DOHH2 (cell line): Measurements from ENCODE around the gene TMEM151A.
A peak's percentile ranks its signal among the peaks of the same experiment; 100 is the strongest.

ENCODE experiments used
- H3F3A ChIP-seq: fragments of 200-600 bp; sonication (generic), shearing (Covaris generic); 2 replicates; pipeline ENCODE4 v1.6.0; 2016; ENCODE audit warnings: antibody characterized with exemption, mild to moderate bottlenecking; ENCODE audit not compliant: control insufficient read depth, insufficient read depth
- H3K27ac ChIP-seq: fragments of 200-600 bp; sonication (generic); 2 replicates; pipeline ENCODE4 v1.5.1; 2014; ENCODE audit warnings: low read depth, mild to moderate bottlenecking, low read length, moderate library complexity
- H3K27me3 ChIP-seq: fragments of 200-600 bp; sonication (generic); 2 replicates; pipeline ENCODE4 v1.6.1; 2014; ENCODE audit warnings: mild to moderate bottlenecking, low read length, mixed read lengths; ENCODE audit not compliant: control insufficient read depth
- H3K36me3 ChIP-seq: fragments of 200-600 bp; sonication (generic); 2 replicates; pipeline ENCODE4 v1.6.1; 2014; ENCODE audit warnings: mild to moderate bottlenecking, low read length, moderate library complexity, mixed read lengths; ENCODE audit not compliant: control insufficient read depth
- H3K4me1 ChIP-seq: fragments of 200-600 bp; sonication (generic); 2 replicates; pipeline ENCODE4 v1.6.1; 2014; ENCODE audit warnings: mild to moderate bottlenecking, low read length, mixed read lengths; ENCODE audit not compliant: control insufficient read depth
- H3K4me2 ChIP-seq: fragments of 200-600 bp; sonication (generic); 2 replicates; pipeline ENCODE4 v1.6.0; 2014; ENCODE audit warnings: mild to moderate bottlenecking, low read length, moderate library complexity
- H3K4me3 ChIP-seq: fragments of 200-600 bp; sonication (generic); 2 replicates; pipeline ENCODE4 v1.5.1; 2014; ENCODE audit warnings: mild to moderate bottlenecking, low read length, mixed read lengths
- H3K79me2 ChIP-seq: fragments of 200-600 bp; sonication (generic); 2 replicates; pipeline ENCODE4 v1.6.1; 2014; ENCODE audit warnings: mild to moderate bottlenecking, low read length, mixed read lengths; ENCODE audit not compliant: control insufficient read depth
- H3K9me2 ChIP-seq: fragments of 200-600 bp; sonication (generic); replicated peaks from 2 replicates; pipeline ENCODE4 v1.6.1; 2014; ENCODE audit warnings: mild to moderate bottlenecking, low read length, mixed read lengths; ENCODE audit not compliant: control insufficient read depth
- H3K9me3 ChIP-seq: fragments of 200-600 bp; sonication (generic); 2 replicates; pipeline ENCODE4 v1.6.1; 2014; ENCODE audit warnings: antibody characterized with exemption, low read length, mixed read lengths; ENCODE audit not compliant: control insufficient read depth, insufficient read depth
- H4K20me1 ChIP-seq: fragments of 200-600 bp; sonication (generic); 2 replicates; pipeline ENCODE4 v1.6.0; 2014; ENCODE audit warnings: low read depth, mild to moderate bottlenecking, antibody characterized with exemption, low read length, moderate library complexity; ENCODE audit not compliant: control insufficient read depth, insufficient read depth
- EZH2phosphoT487 ChIP-seq: fragments of 200-600 bp; sonication (generic); IDR thresholded peaks from 2 replicates; pipeline ENCODE4 v1.6.1; 2017; ENCODE audit warnings: borderline replicate concordance, mild to moderate bottlenecking, antibody characterized with exemption, low read length, moderate library complexity, mixed read lengths
- TF ChIP-seq, protein P1 (sequence below): fragments of 200-600 bp; sonication (generic); IDR thresholded peaks from one replicate; pipeline ENCODE4 v1.5.1; 2014; ENCODE audit warnings: antibody characterized with exemption, mild to moderate bottlenecking, low read depth, low read length; ENCODE audit not compliant: poor library complexity, severe bottlenecking

Gene TMEM151A

DNA sequence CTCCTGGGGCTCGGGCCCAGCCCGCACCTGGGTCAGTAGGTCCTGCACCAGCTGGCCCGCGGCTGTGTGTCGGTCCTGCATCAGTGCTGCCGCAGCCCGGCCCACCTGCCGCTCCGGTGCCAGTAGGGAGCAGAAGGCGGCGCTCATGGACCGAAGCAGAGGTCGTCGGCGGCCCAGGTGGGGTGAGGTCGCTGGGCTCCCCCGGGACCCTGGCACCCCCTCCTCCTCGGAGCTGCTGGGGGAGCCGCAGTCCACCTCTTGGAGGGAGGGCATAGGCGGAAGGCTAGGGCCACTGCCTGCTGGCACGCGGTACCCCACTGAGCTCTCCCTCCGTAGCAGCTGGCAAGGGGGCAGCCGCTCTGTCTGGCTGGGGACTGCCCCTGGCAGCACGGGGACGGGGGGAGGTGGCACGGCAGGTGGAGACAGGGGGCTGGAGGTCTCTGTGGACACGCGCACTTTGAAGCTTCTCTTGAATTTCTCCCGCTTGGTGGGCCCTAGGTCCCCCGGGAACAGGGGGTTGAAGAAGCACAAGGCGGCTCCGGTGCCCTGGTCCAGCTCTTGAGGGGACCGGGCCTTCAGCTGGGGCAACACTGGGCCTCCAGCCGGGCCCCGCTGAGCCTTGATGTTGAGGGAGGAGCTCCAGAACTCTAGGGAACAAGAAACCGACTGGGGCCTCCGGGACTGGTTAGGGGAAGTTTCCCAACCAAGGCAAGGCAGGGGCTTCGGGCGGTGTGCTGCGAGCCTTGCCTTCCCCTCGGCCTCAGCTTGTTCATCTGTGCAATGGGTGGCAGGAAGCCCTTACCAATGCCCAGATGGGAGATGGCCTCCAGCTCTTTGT lies 43.1 kb downstream of the TMEM151A start:
- no peaks in the 10 kb centered on the region for H3K27me3 ChIP-seq
- H3K9me2 ChIP-seq, result no peaks in the 10 kb centered on the region
- H3F3A ChIP-seq, result no peaks in the 10 kb centered on the region
- H3K36me3 ChIP-seq, result peaks cover 26% of the 10 kb centered on the region
- H3K27ac ChIP-seq, result no peak overlapping the region
- H3K4me1 ChIP-seq, result peaks cover 9% of the 10 kb centered on the region
- TF ChIP-seq, protein P1, sequence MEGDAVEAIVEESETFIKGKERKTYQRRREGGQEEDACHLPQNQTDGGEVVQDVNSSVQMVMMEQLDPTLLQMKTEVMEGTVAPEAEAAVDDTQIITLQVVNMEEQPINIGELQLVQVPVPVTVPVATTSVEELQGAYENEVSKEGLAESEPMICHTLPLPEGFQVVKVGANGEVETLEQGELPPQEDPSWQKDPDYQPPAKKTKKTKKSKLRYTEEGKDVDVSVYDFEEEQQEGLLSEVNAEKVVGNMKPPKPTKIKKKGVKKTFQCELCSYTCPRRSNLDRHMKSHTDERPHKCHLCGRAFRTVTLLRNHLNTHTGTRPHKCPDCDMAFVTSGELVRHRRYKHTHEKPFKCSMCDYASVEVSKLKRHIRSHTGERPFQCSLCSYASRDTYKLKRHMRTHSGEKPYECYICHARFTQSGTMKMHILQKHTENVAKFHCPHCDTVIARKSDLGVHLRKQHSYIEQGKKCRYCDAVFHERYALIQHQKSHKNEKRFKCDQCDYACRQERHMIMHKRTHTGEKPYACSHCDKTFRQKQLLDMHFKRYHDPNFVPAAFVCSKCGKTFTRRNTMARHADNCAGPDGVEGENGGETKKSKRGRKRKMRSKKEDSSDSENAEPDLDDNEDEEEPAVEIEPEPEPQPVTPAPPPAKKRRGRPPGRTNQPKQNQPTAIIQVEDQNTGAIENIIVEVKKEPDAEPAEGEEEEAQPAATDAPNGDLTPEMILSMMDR, result no peak
- TF ChIP-seq EZH2phosphoT487, result no peak
- no peaks in the 10 kb centered on the region for H4K20me1 ChIP-seq
- H3K4me3 ChIP-seq, result no peak overlapping the region
- H3K9me3 ChIP-seq, result no peaks in the 10 kb centered on the region
- H3K79me2 ChIP-seq, result no peaks in the 10 kb centered on the region
- no peak overlapping the region for H3K4me2 ChIP-seq

DNA sequence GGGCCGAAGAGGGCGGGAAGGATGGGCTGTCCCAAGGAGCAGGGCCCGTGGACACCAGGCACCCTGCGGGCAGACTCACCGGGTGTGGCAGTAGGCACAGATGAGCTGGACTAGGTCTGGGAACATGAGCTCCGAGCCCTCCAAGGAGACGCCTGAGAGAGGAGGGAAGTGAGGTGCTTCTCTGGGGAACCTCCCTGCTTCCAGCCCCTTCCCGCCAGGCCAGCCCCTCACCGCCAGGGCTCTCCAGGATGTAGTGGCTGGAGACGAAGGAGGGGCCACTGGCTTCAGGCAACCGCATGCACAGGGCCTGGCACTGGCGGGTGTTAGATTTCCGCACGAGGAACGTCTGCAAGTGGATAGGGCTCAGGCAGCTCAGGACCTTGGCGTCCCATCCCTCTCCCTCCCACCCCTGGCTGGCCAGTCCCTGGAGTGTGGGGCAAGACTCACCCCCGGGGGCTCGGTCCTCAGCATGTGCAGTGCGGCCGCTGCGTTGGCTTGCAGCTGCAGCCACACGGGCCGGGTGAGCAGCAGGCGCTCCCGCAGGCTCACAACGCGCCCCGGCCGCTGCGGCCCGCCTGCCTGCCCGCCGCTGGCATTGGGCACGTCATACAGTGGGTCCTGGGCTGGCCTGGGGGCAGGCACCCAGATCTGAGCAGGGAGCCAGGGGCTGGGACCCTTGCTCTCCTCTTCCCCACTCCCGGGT lies 44.0 kb downstream of the TMEM151A start:
- Histone ChIP-seq H3K4me3 (no peak overlapping the region), H3F3A (no peaks in the 10 kb centered on the region), H3K27ac (no peak overlapping the region), H3K9me3 (no peaks in the 10 kb centered on the region), H3K79me2 (no peaks in the 10 kb centered on the region), H3K9me2 (no peaks in the 10 kb centered on the region), H3K27me3 (no peaks in the 10 kb centered on the region), H4K20me1 (no peaks in the 10 kb centered on the region), H3K36me3 (peaks cover 31% of the 10 kb centered on the region), H3K4me2 (no peak overlapping the region), H3K4me1 (peaks cover 9% of the 10 kb centered on the region)
- TF ChIP-seq EZH2phosphoT487, result no peak
- TF ChIP-seq, protein P1, result no peak

DNA sequence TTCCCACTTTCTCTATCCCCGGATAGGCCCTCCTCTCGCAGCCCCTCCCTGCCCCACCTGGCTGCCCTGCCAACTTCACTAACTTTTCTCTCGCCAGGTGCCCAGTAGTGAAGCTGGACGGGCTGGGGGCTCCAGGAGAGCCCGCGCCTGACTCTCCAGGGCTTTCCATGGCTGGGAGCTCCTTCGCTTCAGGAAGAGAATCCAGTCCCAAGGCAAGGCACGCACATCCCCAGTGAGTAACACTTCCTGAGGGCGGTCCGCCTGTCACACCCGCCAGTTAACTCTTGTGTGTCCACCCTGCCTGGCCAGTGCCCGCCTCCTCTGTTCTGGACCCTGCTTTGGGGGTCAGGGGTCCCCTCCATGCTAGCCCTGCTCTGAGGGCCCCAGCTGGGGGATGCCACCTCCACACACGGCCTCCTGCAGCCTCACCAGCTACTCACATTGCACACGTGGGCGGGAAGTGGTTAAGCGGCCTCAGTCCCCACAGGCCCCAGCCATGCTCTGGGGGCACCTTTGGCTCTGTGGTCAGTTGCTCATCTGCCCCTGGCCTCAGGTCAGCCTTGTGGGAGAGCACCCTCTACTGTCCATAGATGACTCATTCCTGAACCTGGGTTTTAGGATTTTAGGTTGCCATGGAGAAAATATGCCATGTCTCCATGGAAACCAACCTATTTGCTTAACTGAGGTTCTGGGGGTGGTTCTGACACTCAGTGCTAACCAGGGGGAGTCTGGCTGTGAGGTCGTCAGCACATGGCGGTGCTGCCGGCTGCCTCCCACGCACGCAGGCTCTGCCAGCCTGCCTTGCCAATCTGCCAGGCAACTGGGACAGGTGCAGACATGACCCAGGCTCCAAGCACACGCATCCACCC lies 44.8 kb downstream of the TMEM151A start, which contains the start of gene RIN1:
RIN1 (minus strand) TSS at position 201 of the 869 bp plus-strand sequence; CDS start at position 169, 32 bp downstream.
- no peaks in the 10 kb centered on the region for H3K9me3 ChIP-seq
- H3K4me1 ChIP-seq, result peaks cover 9% of the 10 kb centered on the region
- no peak within 1 kb of the TSS for H3K4me3 ChIP-seq
- no peaks in the 10 kb centered on the region for H3K27me3 ChIP-seq
- no peak within 1 kb of the TSS for H3K4me2 ChIP-seq
- H3K27ac ChIP-seq, result no peak within 1 kb of the TSS
- no peaks in the 10 kb centered on the region for H3K9me2 ChIP-seq
- peaks cover 39% of the 10 kb centered on the region for H3K36me3 ChIP-seq
- TF ChIP-seq, protein P1, result peak; percentile 37
- TF ChIP-seq EZH2phosphoT487, result no peak
- no peaks in the 10 kb centered on the region for H3F3A ChIP-seq
- H3K79me2 ChIP-seq, result no peaks in the 10 kb centered on the region
- H4K20me1 ChIP-seq, result no peaks in the 10 kb centered on the region
